ENCODE data around the gene RREB1. TPM values are rescaled to one million over a fixed set of nuclear protein-coding genes. Genes with fewer than 3 reads are reported as not detected.

The RREB1 gene
- polyA plus RNA-seq, 1 donor (not counting 4 experiments of a cell fraction or from before 2014, with no cell fraction given), result 6.1 TPM

- H3K9ac ChIP-seq (ENCODE audit: control insufficient read depth, extremely low read depth, insufficient read depth, low read length), result no peak overlapping the region
- no peaks in the 10 kb centered on the region for H3K9me1 ChIP-seq (ENCODE audit: control insufficient read depth, extremely low read depth, insufficient read depth, low read length)
- H3K4me1 ChIP-seq (ENCODE audit: control insufficient read depth, extremely low read depth, insufficient read depth, low read length), result peaks cover 17% of the 10 kb centered on the region
- dilution Hi-C loops (cut with MboI; ENCODE audit: extremely low pct_ligation_motif_present, low sequenced_read_pairs), result no loop called here
- peaks cover 76% of the 10 kb centered on the region for H3K79me2 ChIP-seq (ENCODE audit: control insufficient read depth, insufficient read depth, low read length)
- no peak overlapping the region for H3K4me3 ChIP-seq (ENCODE audit: control insufficient read depth in 2 of 3, extremely low read depth in 1 of 3, insufficient read depth in 2 of 3, low read depth in 1 of 3, low read length in 3 of 3)
- no peaks in the 10 kb centered on the region for H3K27me3 ChIP-seq (ENCODE audit: control insufficient read depth, extremely low read depth, insufficient read depth, low read length)
- FAIRE-seq, result no peak
- DNase-seq (ENCODE audit: low read depth, low spot score), result no peak
- H3K27ac ChIP-seq (ENCODE audit: control insufficient read depth, insufficient read depth, low read length), result no peak overlapping the region
- H3K36me3 ChIP-seq (ENCODE audit: control insufficient read depth in 2 of 2, extremely low read depth in 1 of 2, insufficient read depth in 2 of 2, low read length in 2 of 2), result peaks cover 5 to 25% of the 10 kb centered on the region in 2 experiments
- peaks cover 10% of the 10 kb centered on the region for H4K20me1 ChIP-seq (ENCODE audit: control insufficient read depth, extremely low read depth, insufficient read depth, low read length)
- no peak for TF ChIP-seq EZH2 (IDR thresholded peaks at IDR 0.05; ENCODE audit: low read length)
- TF ChIP-seq, protein P1, sequence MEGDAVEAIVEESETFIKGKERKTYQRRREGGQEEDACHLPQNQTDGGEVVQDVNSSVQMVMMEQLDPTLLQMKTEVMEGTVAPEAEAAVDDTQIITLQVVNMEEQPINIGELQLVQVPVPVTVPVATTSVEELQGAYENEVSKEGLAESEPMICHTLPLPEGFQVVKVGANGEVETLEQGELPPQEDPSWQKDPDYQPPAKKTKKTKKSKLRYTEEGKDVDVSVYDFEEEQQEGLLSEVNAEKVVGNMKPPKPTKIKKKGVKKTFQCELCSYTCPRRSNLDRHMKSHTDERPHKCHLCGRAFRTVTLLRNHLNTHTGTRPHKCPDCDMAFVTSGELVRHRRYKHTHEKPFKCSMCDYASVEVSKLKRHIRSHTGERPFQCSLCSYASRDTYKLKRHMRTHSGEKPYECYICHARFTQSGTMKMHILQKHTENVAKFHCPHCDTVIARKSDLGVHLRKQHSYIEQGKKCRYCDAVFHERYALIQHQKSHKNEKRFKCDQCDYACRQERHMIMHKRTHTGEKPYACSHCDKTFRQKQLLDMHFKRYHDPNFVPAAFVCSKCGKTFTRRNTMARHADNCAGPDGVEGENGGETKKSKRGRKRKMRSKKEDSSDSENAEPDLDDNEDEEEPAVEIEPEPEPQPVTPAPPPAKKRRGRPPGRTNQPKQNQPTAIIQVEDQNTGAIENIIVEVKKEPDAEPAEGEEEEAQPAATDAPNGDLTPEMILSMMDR (optimal IDR thresholded peaks at IDR 0.05 in 1 of 3, IDR thresholded peaks at IDR 0.05 in 1 of 3, conservative IDR thresholded peaks at IDR 0.05 in 1 of 3; ENCODE audit: extremely low read depth in 1 of 3, insufficient read depth in 2 of 3, low read length in 3 of 3), result no peak
- H2AFZ ChIP-seq (ENCODE audit: control insufficient read depth, low read length), result no peak overlapping the region
- no peak overlapping the region for H3K4me2 ChIP-seq (ENCODE audit: control insufficient read depth, extremely low read depth, insufficient read depth, low read depth, low read length)
- no peaks in the 10 kb centered on the region for H3K9me3 ChIP-seq (ENCODE audit: control insufficient read depth, low read depth, low read length)
These were observed 67.7 kb downstream of the RREB1 start for GRCh38 chr6:7175462-7175861.

GRCh38 chr6:7176208-7176607 lies 68.4 kb downstream of the RREB1 start:
- Histone ChIP-seq H3K79me2 (ENCODE audit: control insufficient read depth, insufficient read depth, low read length) (peaks cover 69% of the 10 kb centered on the region), H3K4me3 (ENCODE audit: control insufficient read depth in 2 of 3, extremely low read depth in 1 of 3, insufficient read depth in 2 of 3, low read depth in 1 of 3, low read length in 3 of 3) (no peak overlapping the region), H3K9me1 (ENCODE audit: control insufficient read depth, extremely low read depth, insufficient read depth, low read length) (no peaks in the 10 kb centered on the region), H3K4me1 (ENCODE audit: control insufficient read depth, extremely low read depth, insufficient read depth, low read length) (peaks cover 17% of the 10 kb centered on the region), H3K27ac (ENCODE audit: control insufficient read depth, insufficient read depth, low read length) (no peak overlapping the region), H2AFZ (ENCODE audit: control insufficient read depth, low read length) (no peak overlapping the region), H3K9ac (ENCODE audit: control insufficient read depth, extremely low read depth, insufficient read depth, low read length) (no peak overlapping the region), H3K4me2 (ENCODE audit: control insufficient read depth, extremely low read depth, insufficient read depth, low read depth, low read length) (no peak overlapping the region), H3K27me3 (ENCODE audit: control insufficient read depth, extremely low read depth, insufficient read depth, low read length) (no peaks in the 10 kb centered on the region), H4K20me1 (ENCODE audit: control insufficient read depth, extremely low read depth, insufficient read depth, low read length) (peaks cover 10% of the 10 kb centered on the region), H3K36me3 (ENCODE audit: control insufficient read depth in 2 of 2, extremely low read depth in 1 of 2, insufficient read depth in 2 of 2, low read length in 2 of 2) (peaks cover 9 to 28% of the 10 kb centered on the region in 2 experiments), H3K9me3 (ENCODE audit: control insufficient read depth, low read depth, low read length) (no peaks in the 10 kb centered on the region)
- TF ChIP-seq EZH2 (IDR thresholded peaks at IDR 0.05; ENCODE audit: low read length), result no peak
- FAIRE-seq (no peak), DNase-seq (ENCODE audit: low read depth, low spot score) (no peak)
- dilution Hi-C loops (cut with MboI; ENCODE audit: extremely low pct_ligation_motif_present, low sequenced_read_pairs), result no loop called here

- Histone ChIP-seq H3K36me3 (ENCODE audit: control insufficient read depth in 2 of 2, extremely low read depth in 1 of 2, insufficient read depth in 2 of 2, low read length in 2 of 2) (peaks cover 14 to 36% of the 10 kb centered on the region in 2 experiments), H3K9me3 (ENCODE audit: control insufficient read depth, low read depth, low read length) (no peaks in the 10 kb centered on the region), H3K9ac (ENCODE audit: control insufficient read depth, extremely low read depth, insufficient read depth, low read length) (no peak overlapping the region), H3K27me3 (ENCODE audit: control insufficient read depth, extremely low read depth, insufficient read depth, low read length) (no peaks in the 10 kb centered on the region), H3K9me1 (ENCODE audit: control insufficient read depth, extremely low read depth, insufficient read depth, low read length) (no peaks in the 10 kb centered on the region), H3K4me1 (ENCODE audit: control insufficient read depth, extremely low read depth, insufficient read depth, low read length) (peaks cover 4% of the 10 kb centered on the region), H2AFZ (ENCODE audit: control insufficient read depth, low read length) (no peak overlapping the region), H3K4me2 (ENCODE audit: control insufficient read depth, extremely low read depth, insufficient read depth, low read depth, low read length) (no peak overlapping the region), H3K79me2 (ENCODE audit: control insufficient read depth, insufficient read depth, low read length) (peaks cover 51% of the 10 kb centered on the region), H4K20me1 (ENCODE audit: control insufficient read depth, extremely low read depth, insufficient read depth, low read length) (peaks cover 2% of the 10 kb centered on the region), H3K27ac (ENCODE audit: control insufficient read depth, insufficient read depth, low read length) (no peak overlapping the region), H3K4me3 (ENCODE audit: control insufficient read depth in 2 of 3, extremely low read depth in 1 of 3, insufficient read depth in 2 of 3, low read depth in 1 of 3, low read length in 3 of 3) (no peak overlapping the region)
- TF ChIP-seq, protein P1 (optimal IDR thresholded peaks at IDR 0.05 in 1 of 3, IDR thresholded peaks at IDR 0.05 in 1 of 3, conservative IDR thresholded peaks at IDR 0.05 in 1 of 3; ENCODE audit: extremely low read depth in 1 of 3, insufficient read depth in 2 of 3, low read length in 3 of 3), result no peak
- no peak for TF ChIP-seq EZH2 (IDR thresholded peaks at IDR 0.05; ENCODE audit: low read length)
- dilution Hi-C loops (cut with MboI; ENCODE audit: extremely low pct_ligation_motif_present, low sequenced_read_pairs), result no loop called here
- FAIRE-seq (no peak), DNase-seq (ENCODE audit: low read depth, low spot score) (no peak)
These were observed 70.5 kb downstream of the RREB1 start for GRCh38 chr6:7178280-7178679.

All from keratinocyte (primary cell).